Activated CD4-positive, alpha-beta memory T cell treated with anti-CD3 and anti-CD28 coated beads, Interleukin-2, amount 10 ng/mL, durations not matched to agents 7 days and 5 days (primary cell): ENCODE measurements around the gene TCEAL4. TPM values are rescaled to one million over a fixed set of nuclear protein-coding genes. Genes with fewer than 3 reads are reported as not detected.
"Not testable (repeated sequence)": the region's sequence is repeated elsewhere in the genome, so short reads cannot be mapped to it uniquely, and the experiment has no call there.

ENCODE experiments used
- CTCF ChIA-PET: fragments of 350-600 bp; sonication (Branson Sonifier 250); formaldehyde crosslinking; loops from one replicate; lab custom pipeline; 2021; ENCODE audit warnings: antibody characterized with exemption, inconsistent platforms; lab: Charles Lee
- POLR2A ChIA-PET: fragments of 350-600 bp; sonication (Branson Sonifier 250); formaldehyde crosslinking; loops from one replicate; lab custom pipeline; 2021; ENCODE audit warnings: antibody characterized with exemption; lab: Charles Lee
- DNase-seq: peaks from one replicate; pipeline ENCODE4 v3.0.0-alpha.2; 2020
- H3K27ac Mint-ChIP-seq: one replicate; pipeline ENCODE4 v1.8.0; 2021; ENCODE audit warnings: mild to moderate bottlenecking, mixed read lengths
- H3K27me3 Mint-ChIP-seq: one replicate; pipeline ENCODE4 v1.8.0; 2021; ENCODE audit warnings: mixed read lengths
- H3K36me3 Mint-ChIP-seq: one replicate; pipeline ENCODE4 v1.8.0; 2021; ENCODE audit warnings: low read depth, mixed read lengths
- H3K4me1 Mint-ChIP-seq: one replicate; pipeline ENCODE4 v1.8.0; 2021; ENCODE audit warnings: mixed read lengths
- H3K4me3 Mint-ChIP-seq: one replicate; pipeline ENCODE4 v1.8.0; 2021; ENCODE audit warnings: mild to moderate bottlenecking, mixed read lengths
- H3K9me3 Mint-ChIP-seq: one replicate; pipeline ENCODE4 v1.8.0; 2021; ENCODE audit warnings: mixed read lengths
- total RNA-seq, 2 experiments: library from RNA; stranded (reverse); gene quantifications; one replicate each; pipeline ENCODE4 v1.2.3, GENCODE V29; 2021

The TCEAL4 gene
- total RNA-seq, 2 experiments from 2014 or later: 3.4 to 4.7 TPM

DNA sequence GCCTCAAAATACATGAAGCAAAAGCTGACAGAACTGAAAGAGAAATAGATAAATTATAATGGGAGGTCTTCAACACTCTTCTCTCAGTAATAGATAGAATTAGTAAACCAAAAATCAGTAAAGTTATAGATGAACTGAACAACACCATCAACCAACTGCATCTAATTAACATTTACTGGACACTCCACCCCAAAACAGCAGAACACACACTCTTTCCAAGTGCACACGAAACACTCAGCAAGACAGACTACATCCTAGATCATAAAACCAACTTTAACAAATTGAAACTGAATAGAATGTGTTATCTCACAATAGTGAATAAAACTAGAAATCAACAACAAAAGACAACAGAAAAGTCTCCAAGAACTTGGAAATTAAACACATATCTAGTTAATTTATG is 25.1 kb upstream of the TCEAL4 start:
- H3K4me1 Mint-ChIP-seq: no peaks in the 10 kb centered on the region

DNA sequence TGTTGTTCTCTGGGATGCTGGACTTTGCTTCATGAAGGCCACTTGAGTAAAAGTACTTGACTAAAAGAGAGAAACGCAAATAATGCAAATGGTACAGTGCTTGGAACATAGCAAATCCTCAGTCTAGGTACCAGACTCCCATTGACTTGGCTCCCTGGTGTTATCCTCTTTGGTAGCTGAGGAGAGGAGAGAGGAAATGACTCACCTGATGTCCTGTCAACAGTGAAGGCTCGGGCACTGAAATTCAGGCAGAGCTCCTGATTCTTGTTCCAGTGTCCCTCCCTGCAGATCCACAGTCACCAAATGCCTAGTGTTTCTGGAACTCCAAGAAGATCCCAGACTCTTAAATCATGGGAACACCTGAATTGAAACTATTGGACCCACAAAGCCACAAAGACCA is 22.5 kb upstream of the TCEAL4 start:
- Mint-ChIP-seq H3K27ac (no peak overlapping the region), H3K4me1 (no peaks in the 10 kb centered on the region), H3K9me3 (no peaks in the 10 kb centered on the region), H3K36me3 (no peaks in the 10 kb centered on the region), H3K4me3 (no peak overlapping the region), H3K27me3 (peaks cover 5% of the 10 kb centered on the region)
- POLR2A ChIA-PET: no interaction called here
- no peak for DNase-seq
- CTCF ChIA-PET: no interaction called here

More for the DNA sequence above, 25.1 kb upstream of the TCEAL4 start:
- Mint-ChIP-seq H3K27me3 (peaks cover 5% of the 10 kb centered on the region), H3K27ac (no peak overlapping the region), H3K36me3 (no peaks in the 10 kb centered on the region), H3K9me3 (no peaks in the 10 kb centered on the region), H3K4me3 (no peak overlapping the region)
- DNase-seq: no peak
- CTCF ChIA-PET: no interaction called here
- POLR2A ChIA-PET: no interaction called here

DNA sequence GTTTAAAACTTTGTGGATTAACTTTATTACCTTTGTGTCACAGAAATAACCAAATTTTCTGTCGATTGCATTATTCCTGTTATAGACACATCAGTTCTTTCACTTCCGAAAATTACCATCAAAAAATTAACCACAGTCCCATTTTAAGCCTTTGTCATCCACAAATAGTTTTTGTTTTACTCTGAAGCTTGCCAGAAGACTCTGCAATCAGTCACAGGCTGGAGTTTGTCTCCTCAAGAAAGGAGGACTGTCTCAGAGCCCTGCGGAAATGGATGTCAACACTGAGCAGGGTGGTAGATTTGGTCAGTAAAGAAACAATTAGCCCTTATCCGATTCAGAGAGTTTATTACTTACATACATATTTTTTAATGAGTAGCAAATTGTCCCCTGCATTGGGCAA is 20.1 kb upstream of the TCEAL4 start:
- ChIA-PET POLR2A (no interaction called here), CTCF (no interaction called here)
- H3K4me3 Mint-ChIP-seq: no peak overlapping the region
- no peaks in the 10 kb centered on the region for H3K4me1 Mint-ChIP-seq
- no peaks in the 10 kb centered on the region for H3K36me3 Mint-ChIP-seq
- no peak for DNase-seq
- no peaks in the 10 kb centered on the region for H3K9me3 Mint-ChIP-seq
- no peak overlapping the region for H3K27ac Mint-ChIP-seq
- peaks cover 4% of the 10 kb centered on the region for H3K27me3 Mint-ChIP-seq

DNA sequence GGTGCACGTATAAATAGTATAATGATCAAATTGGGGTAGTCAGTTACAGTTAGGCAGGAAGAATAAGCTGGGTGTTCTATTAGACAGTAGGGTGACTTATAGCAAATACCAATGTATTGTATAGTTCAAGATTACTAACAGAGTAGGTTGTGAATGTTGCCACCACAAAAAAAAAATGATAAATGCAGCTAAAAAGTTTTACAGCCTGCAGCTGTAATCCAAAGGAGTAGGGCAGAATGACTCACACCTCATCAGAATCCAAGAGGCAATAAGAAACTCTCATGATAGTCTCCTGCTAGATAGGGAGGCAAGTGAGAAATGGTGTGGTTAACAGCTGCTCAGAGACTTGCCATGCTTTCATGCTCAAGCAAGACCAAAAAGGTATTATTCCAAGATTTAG is 19.6 kb upstream of the TCEAL4 start:
- POLR2A ChIA-PET: no interaction called here
- Mint-ChIP-seq H3K9me3 (no peaks in the 10 kb centered on the region), H3K27me3 (peaks cover 2% of the 10 kb centered on the region), H3K4me3 (no peak overlapping the region), H3K36me3 (no peaks in the 10 kb centered on the region), H3K27ac (no peak overlapping the region), H3K4me1 (no peaks in the 10 kb centered on the region)
- no peak for DNase-seq
- CTCF ChIA-PET: no interaction called here

DNA sequence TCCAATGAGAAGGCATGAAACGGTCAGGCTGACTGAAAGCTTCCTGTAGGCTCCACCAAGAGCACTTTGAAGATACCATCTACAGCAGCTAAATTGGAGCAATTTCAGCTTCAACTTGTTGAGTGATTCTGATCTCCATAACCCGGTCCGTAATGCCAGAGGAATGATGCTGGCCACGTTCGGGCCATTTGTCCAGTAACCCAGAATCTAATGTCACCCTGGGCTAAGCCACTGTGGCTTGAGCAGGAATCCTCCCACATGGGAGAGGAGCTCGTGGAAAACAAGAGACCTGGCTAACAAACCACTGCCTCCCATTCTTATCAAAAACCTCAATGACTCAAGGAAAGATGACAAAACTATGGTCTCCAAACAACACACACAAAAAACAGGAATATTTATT is 14.2 kb upstream of the TCEAL4 start:
- H3K27me3 Mint-ChIP-seq: peaks cover 5% of the 10 kb centered on the region

DNA sequence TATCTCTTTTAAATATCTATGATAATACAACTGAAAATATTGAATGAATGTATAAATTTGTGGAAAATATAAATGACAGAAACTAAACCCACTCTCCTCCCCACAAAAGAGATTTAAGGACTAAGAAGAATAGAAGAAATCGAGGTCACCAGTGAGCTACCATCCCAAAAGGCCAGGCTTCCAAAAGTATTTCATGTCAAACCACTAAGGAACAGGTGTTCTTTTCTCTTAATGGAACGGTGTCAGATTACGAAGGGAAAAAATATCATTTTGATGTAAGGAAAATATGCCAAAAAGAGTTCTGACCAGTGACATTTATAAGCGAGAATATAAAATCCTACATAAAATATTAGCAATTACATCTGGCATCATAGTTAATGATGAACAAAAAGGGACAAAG is 13.6 kb upstream of the TCEAL4 start:
- H3K9me3 Mint-ChIP-seq: no peaks in the 10 kb centered on the region
- CTCF ChIA-PET: no interaction called here
- POLR2A ChIA-PET: no interaction called here
- no peak overlapping the region for H3K4me3 Mint-ChIP-seq
- H3K27me3 Mint-ChIP-seq: peaks cover 5% of the 10 kb centered on the region
- DNase-seq: no peak
- no peaks in the 10 kb centered on the region for H3K4me1 Mint-ChIP-seq
- no peaks in the 10 kb centered on the region for H3K36me3 Mint-ChIP-seq
- H3K27ac Mint-ChIP-seq: no peak overlapping the region

More for the DNA sequence above, 14.2 kb upstream of the TCEAL4 start:
- Mint-ChIP-seq H3K9me3 (no peaks in the 10 kb centered on the region), H3K4me1 (no peaks in the 10 kb centered on the region), H3K4me3 (no peak overlapping the region), H3K27ac (no peak overlapping the region), H3K36me3 (no peaks in the 10 kb centered on the region)
- DNase-seq: no peak
- ChIA-PET POLR2A (no interaction called here), CTCF (no interaction called here)

DNA sequence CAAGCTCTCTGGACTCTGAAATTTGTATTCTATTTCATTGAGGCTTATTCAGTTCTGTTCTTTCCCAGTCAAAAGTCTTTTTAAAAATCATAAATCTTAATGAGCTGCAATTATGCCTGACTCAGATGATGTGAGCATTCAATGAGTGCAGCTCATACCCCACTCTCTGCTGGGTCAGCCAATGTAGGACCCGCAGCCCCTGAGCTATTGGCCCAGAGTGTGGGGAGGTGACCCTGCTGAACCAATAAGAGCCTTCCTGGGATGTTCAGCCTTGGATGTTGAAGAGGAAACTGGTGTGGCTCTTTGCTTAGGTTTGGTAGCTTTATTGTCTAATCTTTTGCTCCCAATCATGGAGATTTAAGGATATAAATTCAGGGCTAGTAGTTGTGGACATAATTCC is 12.1 kb upstream of the TCEAL4 start:
- H3K27ac Mint-ChIP-seq: no peak overlapping the region
- ChIA-PET POLR2A (interaction anchor here (0.8 kb wide), 1 partner anchor 19 kb away, joined by 3 read pairs; no protein-coding TSS in a partner anchor), CTCF (no interaction called here)
- no peak for DNase-seq
- H3K27me3 Mint-ChIP-seq: peaks cover 8% of the 10 kb centered on the region
- no peaks in the 10 kb centered on the region for H3K9me3 Mint-ChIP-seq
- H3K36me3 Mint-ChIP-seq: no peaks in the 10 kb centered on the region
- no peaks in the 10 kb centered on the region for H3K4me1 Mint-ChIP-seq
- H3K4me3 Mint-ChIP-seq: no peak overlapping the region

DNA sequence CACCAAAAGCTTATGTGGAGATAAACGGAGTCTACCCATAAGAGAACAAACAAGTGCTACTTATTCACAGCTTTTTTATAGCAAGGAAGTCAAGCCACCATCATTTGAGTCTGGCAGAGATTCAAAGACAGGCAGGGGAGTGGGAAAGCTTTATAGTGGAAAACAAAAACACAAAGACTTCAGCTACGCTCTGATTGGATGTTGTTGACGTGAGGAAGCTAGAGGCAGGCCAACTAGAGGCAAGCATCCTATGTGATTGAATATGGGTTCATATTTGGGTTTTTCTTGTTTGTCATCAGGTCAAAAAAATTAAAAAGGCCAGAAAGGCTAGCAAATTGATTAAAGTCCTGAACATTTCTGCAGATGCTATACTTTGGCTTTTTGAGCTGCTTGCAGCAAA is 719 bp upstream of the TCEAL4 start:
- DNase-seq: no peak
- ChIA-PET POLR2A (no interaction called here), CTCF (no interaction called here)
- Mint-ChIP-seq H3K27ac (no peak overlapping the region), H3K4me3 (no peak overlapping the region), H3K4me1 (peaks cover 4% of the 10 kb centered on the region), H3K27me3 (peaks cover 13% of the 10 kb centered on the region), H3K36me3 (no peaks in the 10 kb centered on the region), H3K9me3 (no peaks in the 10 kb centered on the region)

DNA sequence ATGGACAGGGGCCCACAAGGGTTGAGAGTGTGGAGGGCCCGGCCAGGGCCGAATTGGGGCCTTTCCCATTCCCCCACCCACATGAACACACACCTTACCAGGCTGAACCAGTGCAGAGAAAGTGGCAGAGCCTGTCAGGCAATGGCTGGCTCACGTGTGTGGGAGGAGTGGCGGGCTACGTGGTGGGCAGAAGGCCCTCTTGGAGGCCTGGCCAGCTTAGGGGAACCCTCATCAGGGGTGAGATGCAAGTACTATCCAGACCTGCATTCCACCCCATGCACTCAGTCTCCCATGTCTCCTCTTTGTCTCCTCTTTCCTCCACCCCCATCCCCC is 965 bp downstream of the TCEAL4 start:
- Mint-ChIP-seq H3K4me3 (peak overlapping the region; percentile 73), H3K27ac (no peak overlapping the region), H3K36me3 (no peaks in the 10 kb centered on the region), H3K27me3 (peaks cover 6% of the 10 kb centered on the region), H3K4me1 (peaks cover 7% of the 10 kb centered on the region), H3K9me3 (no peaks in the 10 kb centered on the region)
- DNase-seq: no peak
- ChIA-PET CTCF (no interaction called here), POLR2A (no interaction called here)

DNA sequence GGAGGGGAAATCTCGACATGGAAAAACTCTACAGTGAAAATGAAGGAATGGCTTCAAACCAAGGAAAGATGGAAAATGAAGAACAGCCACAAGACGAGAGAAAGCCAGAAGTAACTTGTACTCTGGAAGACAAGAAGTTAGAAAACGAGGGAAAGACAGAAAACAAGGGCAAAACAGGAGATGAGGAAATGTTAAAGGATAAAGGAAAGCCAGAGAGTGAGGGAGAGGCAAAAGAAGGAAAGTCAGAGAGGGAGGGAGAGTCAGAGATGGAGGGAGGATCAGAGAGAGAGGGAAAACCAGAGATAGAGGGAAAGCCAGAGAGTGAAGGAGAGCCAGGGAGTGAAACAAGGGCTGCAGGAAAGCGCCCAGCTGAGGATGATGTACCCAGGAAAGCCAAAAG is 1.3 kb downstream of the TCEAL4 start:
- no peak for DNase-seq
- Mint-ChIP-seq H3K36me3 (no peaks in the 10 kb centered on the region), H3K4me1 (peaks cover 7% of the 10 kb centered on the region), H3K27me3 (peaks cover 4% of the 10 kb centered on the region), H3K27ac (no peak overlapping the region), H3K9me3 (no peaks in the 10 kb centered on the region), H3K4me3 (peak overlapping the region; percentile 6)
- POLR2A ChIA-PET: no interaction called here
- CTCF ChIA-PET: no interaction called here

DNA sequence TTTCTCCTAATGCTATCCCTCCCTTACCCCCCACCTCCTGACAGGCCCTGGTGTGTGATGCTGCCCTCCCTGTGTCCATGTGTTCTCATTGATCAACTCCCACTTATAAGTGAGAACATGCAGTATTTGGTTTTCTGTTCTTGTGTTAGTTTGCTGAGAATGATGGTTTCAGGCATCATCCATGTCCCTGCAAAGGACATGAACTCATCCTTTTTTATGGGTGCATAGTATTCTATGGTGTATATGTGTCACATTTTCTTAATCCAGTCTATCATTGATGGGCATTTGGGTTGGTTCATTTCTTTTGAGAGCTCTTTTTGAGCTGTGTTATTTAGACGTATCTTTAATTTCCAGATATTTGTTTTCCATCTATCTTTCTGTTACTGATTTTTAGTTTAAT is 7.0 kb downstream of the TCEAL4 start:
- H3K36me3 Mint-ChIP-seq, H3K9me3 Mint-ChIP-seq, POLR2A ChIA-PET, H3K27ac Mint-ChIP-seq, H3K27me3 Mint-ChIP-seq, H3K4me1 Mint-ChIP-seq, H3K4me3 Mint-ChIP-seq, DNase-seq, CTCF ChIA-PET: not testable (repeated sequence)

DNA sequence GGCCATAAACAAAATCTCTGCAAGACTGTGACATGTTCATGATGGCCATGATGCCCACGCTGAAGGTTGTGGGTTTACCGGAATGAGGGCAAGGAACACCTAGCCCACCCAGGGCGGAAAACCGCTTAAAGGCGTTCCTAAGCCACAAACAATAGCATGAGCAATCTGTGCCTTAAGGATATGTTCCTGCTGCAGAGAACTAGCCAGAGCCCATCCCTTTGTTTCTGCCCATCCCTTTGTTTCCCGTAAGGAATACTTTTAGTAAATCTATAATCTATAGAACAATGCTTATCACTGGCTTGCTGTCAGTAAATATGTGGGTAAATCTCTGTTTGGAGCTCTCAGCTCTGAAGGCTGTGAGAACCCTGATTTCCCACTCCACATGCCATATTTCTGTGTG is 9.9 kb downstream of the TCEAL4 start:
- H3K4me1 Mint-ChIP-seq, DNase-seq, H3K9me3 Mint-ChIP-seq, H3K36me3 Mint-ChIP-seq, CTCF ChIA-PET, H3K27ac Mint-ChIP-seq, POLR2A ChIA-PET, H3K4me3 Mint-ChIP-seq, H3K27me3 Mint-ChIP-seq: not testable (repeated sequence)

DNA sequence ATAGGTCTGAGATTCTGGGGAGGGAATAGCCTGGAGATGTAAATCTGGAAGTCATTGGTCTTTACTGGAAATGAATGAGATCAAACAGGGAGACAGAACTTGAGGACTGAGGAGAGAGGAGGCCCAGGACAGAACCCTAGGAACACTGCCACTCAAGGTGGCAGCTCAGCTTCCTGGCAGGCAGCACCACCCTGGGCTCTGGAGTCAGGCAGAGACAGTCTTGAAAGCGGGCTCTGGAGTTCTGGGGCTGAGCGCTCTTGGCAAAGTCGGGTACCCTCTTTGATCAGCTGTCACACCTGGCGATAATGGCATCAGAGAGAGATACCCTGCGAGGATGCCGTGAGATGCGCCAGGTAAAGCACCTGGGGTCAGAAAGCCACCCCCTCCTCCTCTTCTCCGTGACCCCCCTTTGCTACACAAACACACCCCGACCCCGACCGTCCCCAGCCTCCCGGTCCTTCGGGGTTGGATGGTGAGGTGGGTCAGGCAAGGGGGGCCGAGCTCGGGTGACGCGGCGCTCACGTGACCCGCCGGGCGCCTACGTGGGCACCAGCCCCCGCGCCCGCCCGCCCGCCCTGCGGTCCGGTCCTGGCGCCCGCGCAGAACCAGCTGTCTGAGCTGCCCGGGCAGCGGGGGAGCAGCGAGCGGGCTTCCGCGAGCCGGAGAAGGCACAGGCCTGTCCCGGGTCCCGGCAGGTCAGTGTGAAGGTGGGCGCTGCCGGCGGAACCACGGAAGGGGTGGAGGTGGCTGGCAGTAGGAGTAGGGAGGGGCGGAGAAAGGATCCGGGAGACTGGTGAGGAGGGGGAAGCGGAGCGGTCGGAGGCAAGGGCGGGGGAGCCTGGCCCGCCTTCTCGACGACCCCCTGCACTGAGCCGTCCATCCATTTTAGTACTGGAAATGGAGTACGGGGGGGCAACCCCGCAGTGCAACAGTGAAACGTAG is 22.3 kb downstream of the TCEAL4 start, which contains the start of gene TCEAL3:
Gene TCEAL3 (plus strand): TSS at position 600 of the 942 bp plus-strand sequence. CDS start 1,102 bp downstream, outside the sequence.
- Mint-ChIP-seq H3K9me3 (no peaks in the 10 kb centered on the region), H3K36me3 (no peaks in the 10 kb centered on the region), H3K4me1 (peaks cover 6% of the 10 kb centered on the region), H3K27me3 (peaks cover 10% of the 10 kb centered on the region), H3K4me3 (peak within 1 kb of the TSS; percentile 66), H3K27ac (no peak within 1 kb of the TSS)
- CTCF ChIA-PET: no interaction called here
- POLR2A ChIA-PET: no interaction called here
- peak; percentile 19 for DNase-seq
